HFFc6 (cell line): Measurements from ENCODE around the gene LRCOL1. TPM values are rescaled to one million over a fixed set of nuclear protein-coding genes. Genes with fewer than 3 reads are reported as not detected.

Source experiments
- DNase-seq: peaks from one replicate; pipeline ENCODE4 v3.0.0-alpha.2; 2018
- H3K27ac Mint-ChIP-seq: 2 replicates; pipeline ENCODE4 v1.8.0; 2020; ENCODE audit warnings: mild to moderate bottlenecking, mixed read lengths
- H3K27me3 Mint-ChIP-seq: 2 replicates; pipeline ENCODE4 v1.8.0; 2021; ENCODE audit warnings: mild to moderate bottlenecking, moderate library complexity, mixed read lengths; ENCODE audit not compliant: insufficient read depth
- H3K36me3 Mint-ChIP-seq: 2 replicates; pipeline ENCODE4 v1.8.0; 2021; ENCODE audit warnings: low read depth, mixed read lengths
- H3K4me1 Mint-ChIP-seq: 2 replicates; pipeline ENCODE4 v1.8.0; 2020; ENCODE audit warnings: low read depth, mixed read lengths
- H3K4me3 Mint-ChIP-seq: 2 replicates; pipeline ENCODE4 v1.8.0; 2020; ENCODE audit warnings: mild to moderate bottlenecking, moderate library complexity, mixed read lengths
- H3K9me3 Mint-ChIP-seq: 2 replicates; pipeline ENCODE4 v1.8.0; 2020; ENCODE audit warnings: mild to moderate bottlenecking, mixed read lengths
- CTCF ChIP-seq: fragments of 200-600 bp; sonication (generic); IDR thresholded peaks from 2 replicates; pipeline ENCODE4 v1.5.0; 2021; ENCODE audit warnings: antibody characterized with exemption, mild to moderate bottlenecking
- total RNA-seq, 6 experiments: library from RNA; stranded (reverse); fragmentation: NEBNext Ultra II Directional; extraction: Animal tissue kit (Norgen Biotek cat#: 25700); gene quantifications; 2 replicates in 1 of 6; 3 replicates in 5 of 6; pipeline ENCODE4 v1.2.3, GENCODE V29; 2021

Gene LRCOL1
- total RNA-seq, 6 experiments from 2014 or later: 0.23 to 1.00 (median 0.52) TPM

DNA sequence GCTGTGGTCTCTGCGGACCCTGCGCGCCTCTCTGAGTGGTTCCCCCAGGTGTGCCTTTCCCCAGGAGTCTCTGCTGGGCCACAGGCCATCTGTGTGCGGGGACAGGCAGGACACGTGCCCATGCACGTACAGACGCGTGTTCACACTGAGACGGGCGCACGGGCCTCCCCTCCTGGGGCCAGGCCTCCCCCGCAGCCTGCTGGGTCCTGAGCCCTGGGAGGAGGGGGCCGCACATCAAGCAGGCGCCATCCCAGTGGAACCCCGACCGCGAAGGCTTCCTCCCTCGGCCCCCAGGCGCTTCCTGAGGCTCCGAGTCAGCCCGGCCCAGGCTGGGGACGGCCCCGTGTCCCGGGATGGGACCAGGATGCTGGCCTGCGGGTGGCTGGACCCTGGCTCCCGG is 39.7 kb downstream of the LRCOL1 start:
- Mint-ChIP-seq H3K4me3 (no peak overlapping the region), H3K4me1 (no peaks in the 10 kb centered on the region), H3K36me3 (no peaks in the 10 kb centered on the region), H3K9me3 (no peaks in the 10 kb centered on the region), H3K27ac (no peak overlapping the region), H3K27me3 (no peaks in the 10 kb centered on the region; the same call in 1 of the 2 replicates)
- DNase-seq: no peak
- TF ChIP-seq CTCF: no peak

DNA sequence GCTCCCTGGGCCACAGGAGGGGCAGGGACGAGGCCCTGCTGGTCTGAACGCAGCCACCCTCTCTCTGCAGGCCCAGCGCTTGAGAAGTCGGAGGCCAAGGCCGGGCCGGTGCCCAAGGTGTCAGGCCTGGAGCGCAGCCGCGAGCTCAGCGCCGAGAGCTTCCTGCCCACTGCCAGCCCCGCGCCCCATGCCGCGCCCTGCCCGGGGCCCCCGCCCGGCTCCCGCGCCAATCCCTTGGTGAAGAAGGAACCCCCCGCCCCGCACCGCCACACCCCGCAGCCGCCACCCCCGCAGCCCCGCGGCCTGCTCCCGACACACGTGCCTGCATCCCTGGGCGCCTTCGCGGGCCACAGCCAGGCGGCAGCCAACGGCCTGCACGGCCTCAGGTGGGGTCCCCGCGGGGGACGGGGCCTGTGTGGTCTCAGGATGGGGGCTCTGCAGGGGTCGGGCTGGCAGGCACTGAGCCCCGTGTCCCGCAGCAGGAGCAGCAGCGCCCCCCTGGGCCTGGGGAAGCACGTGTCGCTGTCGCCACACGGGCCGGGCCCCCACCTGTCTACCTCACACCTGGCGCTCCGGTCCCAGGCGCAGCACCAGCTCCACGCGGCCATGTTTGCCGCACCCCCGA is 40.4 kb downstream of the LRCOL1 start:
- no peak for TF ChIP-seq CTCF
- H3K27me3 Mint-ChIP-seq: peaks cover under 1% of the 10 kb centered on the region; the same call in 1 of the 2 replicates
- H3K4me3 Mint-ChIP-seq: no peak overlapping the region
- no peak overlapping the region for H3K27ac Mint-ChIP-seq
- no peaks in the 10 kb centered on the region for H3K9me3 Mint-ChIP-seq
- no peaks in the 10 kb centered on the region for H3K4me1 Mint-ChIP-seq
- no peak for DNase-seq
- no peaks in the 10 kb centered on the region for H3K36me3 Mint-ChIP-seq

- Mint-ChIP-seq H3K4me1 (no peaks in the 10 kb centered on the region), H3K36me3 (no peaks in the 10 kb centered on the region), H3K4me3 (no peak overlapping the region), H3K27ac (no peak overlapping the region), H3K9me3 (no peaks in the 10 kb centered on the region), H3K27me3 (peaks cover 2% of the 10 kb centered on the region; the same call in 1 of the 2 replicates)
- no peak for DNase-seq
- TF ChIP-seq CTCF: 0 out of 2 replicates have a peak, but pooled peaks have one; percentile 13
Observed at GRCh38 chr12:132568826-132569480, 41.4 kb downstream of the LRCOL1 start.

- Mint-ChIP-seq H3K27me3 (peaks cover 2% of the 10 kb centered on the region; the same call in 1 of the 2 replicates), H3K36me3 (no peaks in the 10 kb centered on the region; the same call in 1 of the 2 replicates), H3K4me3 (no peak overlapping the region), H3K4me1 (no peaks in the 10 kb centered on the region), H3K27ac (no peak overlapping the region), H3K9me3 (no peaks in the 10 kb centered on the region)
- TF ChIP-seq CTCF: no peak
- DNase-seq: no peak
Observed at GRCh38 chr12:132568301-132568700, 42.1 kb downstream of the LRCOL1 start.

DNA sequence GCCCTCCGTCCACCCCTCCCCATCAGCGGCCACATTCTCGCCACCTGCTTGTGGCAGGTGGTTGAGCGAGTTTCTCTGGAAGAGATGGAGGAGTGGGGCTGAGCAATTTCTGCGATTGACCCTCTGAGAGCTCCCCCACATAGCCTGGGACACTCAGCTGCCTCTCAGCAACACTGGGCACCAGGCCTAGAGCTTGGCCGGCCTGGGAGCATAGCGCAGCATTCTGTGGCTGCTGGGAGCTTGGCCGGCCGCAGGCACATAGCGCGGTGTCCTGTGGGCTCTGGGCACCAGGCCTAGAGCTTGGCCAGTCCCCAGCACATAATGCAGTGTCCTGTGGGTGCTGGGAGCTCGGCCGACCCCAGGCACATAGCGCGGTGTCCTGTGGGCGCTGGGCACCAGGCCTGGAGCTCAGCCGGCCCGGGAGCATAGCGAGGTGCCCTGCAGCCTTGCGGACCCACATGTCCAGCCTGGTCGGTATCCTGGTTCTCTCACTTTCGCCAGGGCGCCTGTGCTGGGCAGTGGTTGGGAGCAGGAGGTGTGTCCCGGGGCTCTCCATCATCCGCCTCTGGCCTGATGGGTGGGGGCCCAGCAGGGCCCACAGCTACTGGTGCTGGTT is 43.8 kb downstream of the LRCOL1 start:
- H3K9me3 Mint-ChIP-seq: no peaks in the 10 kb centered on the region
- no peak for DNase-seq
- H3K4me1 Mint-ChIP-seq: no peaks in the 10 kb centered on the region
- H3K4me3 Mint-ChIP-seq: no peak overlapping the region
- no peak overlapping the region for H3K27ac Mint-ChIP-seq
- peaks cover 4% of the 10 kb centered on the region for H3K27me3 Mint-ChIP-seq
- H3K36me3 Mint-ChIP-seq: no peaks in the 10 kb centered on the region; the same call in 1 of the 2 replicates
- no peak for TF ChIP-seq CTCF
